Measurements from ENCODE around the gene GAS7. TPM values are rescaled to one million over a fixed set of nuclear protein-coding genes. Genes with fewer than 3 reads are reported as not detected.

Gene GAS7
- total and polyA plus RNA-seq, 9 of the 15 experiments (the other 6 are each of a cell fraction or from before 2014, with no cell fraction given) = 0.11 to 0.33 TPM; not detected in 7

DNA sequence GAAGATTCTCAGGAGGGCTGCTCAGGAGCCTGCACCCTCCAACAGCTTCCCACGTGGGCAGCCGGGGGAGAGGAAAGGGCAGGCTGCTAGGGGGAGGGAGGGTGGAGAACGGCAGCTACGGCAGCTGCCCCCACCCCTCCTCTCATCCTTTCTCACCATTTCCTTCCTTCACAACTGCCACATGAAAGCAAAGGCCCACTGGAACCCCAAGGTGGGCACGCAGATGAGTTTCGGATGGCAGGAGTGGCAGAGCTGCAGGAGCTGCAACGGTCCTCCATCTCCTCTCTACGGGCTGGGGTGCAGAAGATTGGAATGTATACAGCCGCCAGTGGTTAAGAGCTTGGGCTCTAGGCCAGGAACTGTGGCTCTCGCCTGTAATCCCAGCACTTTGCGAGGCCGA is 77.7 kb downstream of the GAS7 start:
- Histone ChIP-seq H3K4me1 (replicated peaks in 1 of 2; ENCODE audit: control insufficient read depth in 2 of 2, insufficient read depth in 2 of 2, low read length in 2 of 2) (no peaks in the 10 kb centered on the region), H3K27me3 (ENCODE audit: control insufficient read depth in 2 of 2, insufficient read depth in 2 of 2, low read length in 2 of 2) (no peaks in the 10 kb centered on the region; a peak in 1 of 5 replicates), H3K9ac (ENCODE audit: insufficient read depth in 1 of 2, low read depth in 2 of 2, low read length in 2 of 2) (no peak overlapping the region), H4K20me1 (replicated peaks; ENCODE audit: control insufficient read depth, insufficient read depth, low read length) (no peaks in the 10 kb centered on the region), H3K4me2 (ENCODE audit: insufficient read depth, low read length) (no peak overlapping the region), H3K4me3 (no peak overlapping the region), H3K27ac (ENCODE audit: extremely low read depth, low read depth, low read length) (no peak overlapping the region), H3K9me3 (replicated peaks; ENCODE audit: control insufficient read depth, insufficient read depth, low read depth, low read length) (no peaks in the 10 kb centered on the region), H3K79me2 (ENCODE audit: control insufficient read depth, insufficient read depth, low read length) (no peaks in the 10 kb centered on the region), H3K9me1 (ENCODE audit: control insufficient read depth, insufficient read depth, low read length) (no peaks in the 10 kb centered on the region), H3K36me3 (ENCODE audit: control insufficient read depth, insufficient read depth, low read length) (no peaks in the 10 kb centered on the region), H2AFZ (ENCODE audit: low read depth, low read length) (no peak overlapping the region)
- CTCF ChIA-PET (ENCODE audit: low intra/inter-chr PET ratio) = no interaction called here
- no TSS peak for BruUV-seq (replicated peaks)
- POLR2A ChIA-PET = no interaction called here
- intact Hi-C loops (cut with micrococcal nuclease) (no loop called here), in situ Hi-C loops (cut with MboI) (no loop called here)
- FAIRE-seq (no peak), DNase-seq (ENCODE audit: extremely low read depth in 1 of 4, low spot score in 3 of 4) (no peak), ATAC-seq (no peak)
- 0% methylated on average over 5 of the region's 12 CpGs for WGBS (ENCODE audit: insufficient coverage, low coverage, missing lambda C conversion rate)
- TF ChIP-seq CBX8 (IDR thresholded peaks at IDR 0.05; ENCODE audit: borderline replicate concordance, extremely low read depth, low read depth, low read length, poor library complexity, severe bottlenecking) (no peak), TCF7L2 (IDR thresholded peaks at IDR 0.05; ENCODE audit: low read depth, low read length) (no peak), ZNF699 (CRISPR knock-in tag; IDR thresholded peaks at IDR 0.05; ENCODE audit: insufficient replicate concordance) (no peak), BACH1 (tag; IDR thresholded peaks at IDR 0.05) (no peak), POLR2G (IDR thresholded peaks at IDR 0.05; ENCODE audit: low read depth, low read length) (no peak), ZZZ3 (IDR thresholded peaks at IDR 0.05) (no peak), CSDE1 (IDR thresholded peaks at IDR 0.05) (no peak), SMAD1 (IDR thresholded peaks at IDR 0.05; ENCODE audit: low read depth, low read length, partially characterized antibody) (no peak), HDAC8 (tag; IDR thresholded peaks at IDR 0.05) (no peak)
- TF ChIP-seq, protein P1, sequence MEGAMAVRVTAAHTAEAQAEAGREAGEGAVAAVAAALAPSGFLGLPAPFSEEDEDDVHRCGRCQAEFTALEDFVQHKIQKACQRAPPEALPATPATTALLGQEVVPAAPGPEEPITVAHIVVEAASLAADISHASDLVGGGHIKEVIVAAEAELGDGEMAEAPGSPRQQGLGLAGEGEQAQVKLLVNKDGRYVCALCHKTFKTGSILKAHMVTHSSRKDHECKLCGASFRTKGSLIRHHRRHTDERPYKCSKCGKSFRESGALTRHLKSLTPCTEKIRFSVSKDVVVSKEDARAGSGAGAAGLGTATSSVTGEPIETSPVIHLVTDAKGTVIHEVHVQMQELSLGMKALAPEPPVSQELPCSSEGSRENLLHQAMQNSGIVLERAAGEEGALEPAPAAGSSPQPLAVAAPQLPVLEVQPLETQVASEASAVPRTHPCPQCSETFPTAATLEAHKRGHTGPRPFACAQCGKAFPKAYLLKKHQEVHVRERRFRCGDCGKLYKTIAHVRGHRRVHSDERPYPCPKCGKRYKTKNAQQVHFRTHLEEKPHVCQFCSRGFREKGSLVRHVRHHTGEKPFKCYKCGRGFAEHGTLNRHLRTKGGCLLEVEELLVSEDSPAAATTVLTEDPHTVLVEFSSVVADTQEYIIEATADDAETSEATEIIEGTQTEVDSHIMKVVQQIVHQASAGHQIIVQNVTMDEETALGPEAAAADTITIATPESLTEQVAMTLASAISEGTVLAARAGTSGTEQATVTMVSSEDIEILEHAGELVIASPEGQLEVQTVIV (CRISPR knock-in tag; IDR thresholded peaks at IDR 0.05; ENCODE audit: borderline replicate concordance) = no peak
- TF ChIP-seq, protein P2, sequence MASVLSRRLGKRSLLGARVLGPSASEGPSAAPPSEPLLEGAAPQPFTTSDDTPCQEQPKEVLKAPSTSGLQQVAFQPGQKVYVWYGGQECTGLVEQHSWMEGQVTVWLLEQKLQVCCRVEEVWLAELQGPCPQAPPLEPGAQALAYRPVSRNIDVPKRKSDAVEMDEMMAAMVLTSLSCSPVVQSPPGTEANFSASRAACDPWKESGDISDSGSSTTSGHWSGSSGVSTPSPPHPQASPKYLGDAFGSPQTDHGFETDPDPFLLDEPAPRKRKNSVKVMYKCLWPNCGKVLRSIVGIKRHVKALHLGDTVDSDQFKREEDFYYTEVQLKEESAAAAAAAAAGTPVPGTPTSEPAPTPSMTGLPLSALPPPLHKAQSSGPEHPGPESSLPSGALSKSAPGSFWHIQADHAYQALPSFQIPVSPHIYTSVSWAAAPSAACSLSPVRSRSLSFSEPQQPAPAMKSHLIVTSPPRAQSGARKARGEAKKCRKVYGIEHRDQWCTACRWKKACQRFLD (CRISPR knock-in tag; IDR thresholded peaks at IDR 0.05) = no peak
- TF ChIP-seq, protein P3, sequence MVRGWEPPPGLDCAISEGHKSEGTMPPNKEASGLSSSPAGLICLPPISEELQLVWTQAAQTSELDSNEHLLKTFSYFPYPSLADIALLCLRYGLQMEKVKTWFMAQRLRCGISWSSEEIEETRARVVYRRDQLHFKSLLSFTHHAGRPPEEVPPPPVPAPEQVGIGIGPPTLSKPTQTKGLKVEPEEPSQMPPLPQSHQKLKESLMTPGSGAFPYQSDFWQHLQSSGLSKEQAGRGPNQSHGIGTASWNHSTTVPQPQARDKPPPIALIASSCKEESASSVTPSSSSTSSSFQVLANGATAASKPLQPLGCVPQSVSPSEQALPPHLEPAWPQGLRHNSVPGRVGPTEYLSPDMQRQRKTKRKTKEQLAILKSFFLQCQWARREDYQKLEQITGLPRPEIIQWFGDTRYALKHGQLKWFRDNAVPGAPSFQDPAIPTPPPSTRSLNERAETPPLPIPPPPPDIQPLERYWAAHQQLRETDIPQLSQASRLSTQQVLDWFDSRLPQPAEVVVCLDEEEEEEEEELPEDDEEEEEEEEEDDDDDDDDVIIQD (CRISPR knock-in tag; IDR thresholded peaks at IDR 0.05) = no peak
- TF ChIP-seq, protein P4, sequence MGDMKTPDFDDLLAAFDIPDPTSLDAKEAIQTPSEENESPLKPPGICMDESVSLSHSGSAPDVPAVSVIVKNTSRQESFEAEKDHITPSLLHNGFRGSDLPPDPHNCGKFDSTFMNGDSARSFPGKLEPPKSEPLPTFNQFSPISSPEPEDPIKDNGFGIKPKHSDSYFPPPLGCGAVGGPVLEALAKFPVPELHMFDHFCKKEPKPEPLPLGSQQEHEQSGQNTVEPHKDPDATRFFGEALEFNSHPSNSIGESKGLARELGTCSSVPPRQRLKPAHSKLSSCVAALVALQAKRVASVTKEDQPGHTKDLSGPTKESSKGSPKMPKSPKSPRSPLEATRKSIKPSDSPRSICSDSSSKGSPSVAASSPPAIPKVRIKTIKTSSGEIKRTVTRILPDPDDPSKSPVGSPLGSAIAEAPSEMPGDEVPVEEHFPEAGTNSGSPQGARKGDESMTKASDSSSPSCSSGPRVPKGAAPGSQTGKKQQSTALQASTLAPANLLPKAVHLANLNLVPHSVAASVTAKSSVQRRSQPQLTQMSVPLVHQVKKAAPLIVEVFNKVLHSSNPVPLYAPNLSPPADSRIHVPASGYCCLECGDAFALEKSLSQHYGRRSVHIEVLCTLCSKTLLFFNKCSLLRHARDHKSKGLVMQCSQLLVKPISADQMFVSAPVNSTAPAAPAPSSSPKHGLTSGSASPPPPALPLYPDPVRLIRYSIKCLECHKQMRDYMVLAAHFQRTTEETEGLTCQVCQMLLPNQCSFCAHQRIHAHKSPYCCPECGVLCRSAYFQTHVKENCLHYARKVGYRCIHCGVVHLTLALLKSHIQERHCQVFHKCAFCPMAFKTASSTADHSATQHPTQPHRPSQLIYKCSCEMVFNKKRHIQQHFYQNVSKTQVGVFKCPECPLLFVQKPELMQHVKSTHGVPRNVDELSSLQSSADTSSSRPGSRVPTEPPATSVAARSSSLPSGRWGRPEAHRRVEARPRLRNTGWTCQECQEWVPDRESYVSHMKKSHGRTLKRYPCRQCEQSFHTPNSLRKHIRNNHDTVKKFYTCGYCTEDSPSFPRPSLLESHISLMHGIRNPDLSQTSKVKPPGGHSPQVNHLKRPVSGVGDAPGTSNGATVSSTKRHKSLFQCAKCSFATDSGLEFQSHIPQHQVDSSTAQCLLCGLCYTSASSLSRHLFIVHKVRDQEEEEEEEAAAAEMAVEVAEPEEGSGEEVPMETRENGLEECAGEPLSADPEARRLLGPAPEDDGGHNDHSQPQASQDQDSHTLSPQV (IDR thresholded peaks at IDR 0.05) = no peak
